GM12878 (cell line): Measurements from ENCODE around the gene RSPH1. TPM values are rescaled to one million over a fixed set of nuclear protein-coding genes. Genes with fewer than 3 reads are reported as not detected.

Experiments used
- BHLHE40 ChIP-seq, 2 experiments: fragments of 450-650 bp in 1 of 2; IDR thresholded peaks; 2 replicates each; pipeline ENCODE4 v1.6.1; 2011 to 2017; ENCODE audit warnings: low read depth in 2 of 2, borderline replicate concordance in 1 of 2, improper control_type of control experiment in 1 of 2, low read length in 1 of 2, mild to moderate bottlenecking in 1 of 2
- BMI1 ChIP-seq: fragments of 450-650 bp; IDR thresholded peaks from 2 replicates; pipeline ENCODE4 v1.6.1; 2016; ENCODE audit warnings: mild to moderate bottlenecking, moderate library complexity, borderline replicate concordance
- E4F1 ChIP-seq: fragments of 450-650 bp; IDR thresholded peaks from 2 replicates; pipeline ENCODE4 v1.6.1; 2018; ENCODE audit warnings: borderline replicate concordance, mild to moderate bottlenecking; ENCODE audit not compliant: partially characterized antibody
- ELK1 ChIP-seq: IDR thresholded peaks from 2 replicates; pipeline ENCODE4 v1.6.1; 2012; ENCODE audit warnings: low read depth, low read length, improper control_type of control experiment
- KDM1A ChIP-seq: fragments of 200-600 bp; sonication (generic); IDR thresholded peaks from 2 replicates; pipeline ENCODE4 v1.6.1; 2016; ENCODE audit warnings: borderline replicate concordance
- POLR2AphosphoS5 ChIP-seq: IDR thresholded peaks from 2 replicates; pipeline ENCODE4 v1.6.1; 2011; ENCODE audit warnings: mild to moderate bottlenecking, low read length, inconsistent platforms
- RCOR1 ChIP-seq: conservative IDR thresholded peaks from 2 replicates; pipeline ENCODE4 v1.6.1; 2012; ENCODE audit warnings: low read depth, low read length, improper control_type of control experiment
- TAF1 ChIP-seq: IDR thresholded peaks from 2 replicates; pipeline ENCODE4 v1.6.1; 2011; ENCODE audit warnings: mild to moderate bottlenecking, low read depth, low read length, borderline replicate concordance
- ZBTB4 ChIP-seq: fragments of 450-650 bp; formaldehyde crosslinking; IDR thresholded peaks from 2 replicates; pipeline ENCODE4 v1.4.0; 2022; ENCODE audit warnings: mild to moderate bottlenecking, moderate library complexity
- polyA plus RNA-seq, 11 experiments: library from polyadenylated mRNA; depleted of rRNA in 4 of 11; unstranded in 6 of 11; stranded (reverse) in 5 of 11; fragments of >200 nt; fragmentation: Nextera tagmentation in 4 of 11; fragmentation: Illumina TruSeq in 1 of 11; extraction: Ambion mirVana in 4 of 11; extraction: Trizol in 1 of 11; gene quantifications; 1 replicate in 1 of 11; 2 replicates in 10 of 11; pipeline versions ENCODE4 v1.2.1 to v1.2.3, GENCODE V29; 2011 to 2016; ENCODE audit warnings: inconsistent platforms in 2 of 11, missing spikeins in 2 of 11, low read depth in 1 of 11
- total RNA-seq, 4 experiments: library from RNA; depleted of rRNA in 3 of 4; stranded (reverse); fragments of >200 nt in 3 of 4; fragmentation: Illumina TruSeq in 1 of 4; extraction: Trizol in 1 of 4; gene quantifications; 2 replicates each; pipeline versions ENCODE4 v1.2.1 to v1.2.3, GENCODE V29; 2013 to 2021
- TF ChIP-seq, protein P1 (sequence below): IDR thresholded peaks from 2 replicates; pipeline ENCODE4 v1.6.1; 2012; ENCODE audit warnings: improper control_type of control experiment, low read depth, low read length; ENCODE audit not compliant: insufficient replicate concordance
- TF ChIP-seq, protein P2 (sequence below): fragments of 450-650 bp; IDR thresholded peaks from 2 replicates; pipeline ENCODE4 v1.6.1; 2017; ENCODE audit warnings: antibody characterized with exemption, mild to moderate bottlenecking, moderate library complexity

RSPH1 gene
- total and polyA plus RNA-seq, 10 of the 15 experiments (the other 5 are each of a cell fraction or from before 2014, with no cell fraction given) = 0.11 to 1.4 (median 0.38) TPM

DNA sequence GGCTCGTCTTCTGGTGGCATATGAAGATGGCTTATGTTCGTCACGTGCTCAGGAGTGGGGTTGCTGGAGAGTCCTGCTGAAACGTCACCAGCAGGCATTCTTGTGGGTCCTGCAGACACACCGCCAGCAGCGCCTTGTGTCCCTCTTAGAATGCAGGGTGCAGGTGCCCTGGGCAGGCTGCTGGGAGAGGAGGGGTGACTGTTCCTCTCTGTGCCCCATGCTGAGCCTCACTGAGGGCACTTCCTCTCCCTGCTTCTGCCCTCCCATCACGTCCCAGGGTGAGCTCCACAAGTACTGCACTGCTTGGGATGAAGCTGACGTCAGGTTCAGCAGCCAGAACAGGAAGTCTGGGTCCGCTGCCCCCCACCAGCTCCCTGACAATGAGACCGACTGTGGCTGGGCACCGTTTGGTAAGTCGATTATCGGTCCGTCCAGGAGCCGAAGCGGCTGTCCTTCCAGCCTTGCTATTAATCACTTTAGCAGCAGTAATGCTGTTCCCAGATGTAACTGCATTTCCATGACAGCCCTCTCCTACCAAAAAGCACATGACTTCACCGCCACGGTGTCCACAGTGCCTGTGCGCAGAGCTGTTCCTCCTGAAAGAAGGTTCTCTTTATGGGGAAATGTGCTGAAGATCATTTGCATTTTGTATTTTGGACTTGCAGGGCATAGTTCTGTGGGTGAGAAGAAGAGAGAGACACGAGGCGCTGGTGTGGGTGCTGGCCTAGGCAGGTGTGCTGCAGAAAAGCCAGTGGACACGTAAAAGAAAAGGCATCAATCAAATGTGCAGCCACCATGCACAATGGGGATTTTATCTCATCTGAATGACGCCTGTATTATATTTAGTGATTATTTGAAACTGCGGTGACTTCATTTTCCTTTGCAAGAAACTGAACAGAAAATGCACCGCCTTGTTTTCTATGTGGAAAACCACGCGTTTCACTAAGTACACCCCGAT lies 38.7 kb upstream of the RSPH1 start (continued):
- no peak for TF ChIP-seq ZBTB4 (CRISPR knock-in tag)
- TF ChIP-seq KDM1A = no peak
- TF ChIP-seq ELK1 = no peak
- peak; percentile 88 to 95 for TF ChIP-seq BHLHE40 (IDR thresholded peaks at IDR 0.05; ENCODE audit: borderline replicate concordance in 1 of 2, low read depth in 2 of 2, low read length in 1 of 2)
- no peak for TF ChIP-seq TAF1
- TF ChIP-seq, protein P1, sequence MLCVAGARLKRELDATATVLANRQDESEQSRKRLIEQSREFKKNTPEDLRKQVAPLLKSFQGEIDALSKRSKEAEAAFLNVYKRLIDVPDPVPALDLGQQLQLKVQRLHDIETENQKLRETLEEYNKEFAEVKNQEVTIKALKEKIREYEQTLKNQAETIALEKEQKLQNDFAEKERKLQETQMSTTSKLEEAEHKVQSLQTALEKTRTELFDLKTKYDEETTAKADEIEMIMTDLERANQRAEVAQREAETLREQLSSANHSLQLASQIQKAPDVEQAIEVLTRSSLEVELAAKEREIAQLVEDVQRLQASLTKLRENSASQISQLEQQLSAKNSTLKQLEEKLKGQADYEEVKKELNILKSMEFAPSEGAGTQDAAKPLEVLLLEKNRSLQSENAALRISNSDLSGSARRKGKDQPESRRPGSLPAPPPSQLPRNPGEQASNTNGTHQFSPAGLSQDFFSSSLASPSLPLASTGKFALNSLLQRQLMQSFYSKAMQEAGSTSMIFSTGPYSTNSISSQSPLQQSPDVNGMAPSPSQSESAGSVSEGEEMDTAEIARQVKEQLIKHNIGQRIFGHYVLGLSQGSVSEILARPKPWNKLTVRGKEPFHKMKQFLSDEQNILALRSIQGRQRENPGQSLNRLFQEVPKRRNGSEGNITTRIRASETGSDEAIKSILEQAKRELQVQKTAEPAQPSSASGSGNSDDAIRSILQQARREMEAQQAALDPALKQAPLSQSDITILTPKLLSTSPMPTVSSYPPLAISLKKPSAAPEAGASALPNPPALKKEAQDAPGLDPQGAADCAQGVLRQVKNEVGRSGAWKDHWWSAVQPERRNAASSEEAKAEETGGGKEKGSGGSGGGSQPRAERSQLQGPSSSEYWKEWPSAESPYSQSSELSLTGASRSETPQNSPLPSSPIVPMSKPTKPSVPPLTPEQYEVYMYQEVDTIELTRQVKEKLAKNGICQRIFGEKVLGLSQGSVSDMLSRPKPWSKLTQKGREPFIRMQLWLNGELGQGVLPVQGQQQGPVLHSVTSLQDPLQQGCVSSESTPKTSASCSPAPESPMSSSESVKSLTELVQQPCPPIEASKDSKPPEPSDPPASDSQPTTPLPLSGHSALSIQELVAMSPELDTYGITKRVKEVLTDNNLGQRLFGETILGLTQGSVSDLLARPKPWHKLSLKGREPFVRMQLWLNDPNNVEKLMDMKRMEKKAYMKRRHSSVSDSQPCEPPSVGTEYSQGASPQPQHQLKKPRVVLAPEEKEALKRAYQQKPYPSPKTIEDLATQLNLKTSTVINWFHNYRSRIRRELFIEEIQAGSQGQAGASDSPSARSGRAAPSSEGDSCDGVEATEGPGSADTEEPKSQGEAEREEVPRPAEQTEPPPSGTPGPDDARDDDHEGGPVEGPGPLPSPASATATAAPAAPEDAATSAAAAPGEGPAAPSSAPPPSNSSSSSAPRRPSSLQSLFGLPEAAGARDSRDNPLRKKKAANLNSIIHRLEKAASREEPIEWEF = peak; percentile 73
- peak; percentile 41; the same call in 1 of the 2 replicates for TF ChIP-seq POLR2AphosphoS5
- 0 out of 2 replicates have a peak, but pooled peaks have one; percentile 51 for TF ChIP-seq RCOR1
- TF ChIP-seq, protein P2, sequence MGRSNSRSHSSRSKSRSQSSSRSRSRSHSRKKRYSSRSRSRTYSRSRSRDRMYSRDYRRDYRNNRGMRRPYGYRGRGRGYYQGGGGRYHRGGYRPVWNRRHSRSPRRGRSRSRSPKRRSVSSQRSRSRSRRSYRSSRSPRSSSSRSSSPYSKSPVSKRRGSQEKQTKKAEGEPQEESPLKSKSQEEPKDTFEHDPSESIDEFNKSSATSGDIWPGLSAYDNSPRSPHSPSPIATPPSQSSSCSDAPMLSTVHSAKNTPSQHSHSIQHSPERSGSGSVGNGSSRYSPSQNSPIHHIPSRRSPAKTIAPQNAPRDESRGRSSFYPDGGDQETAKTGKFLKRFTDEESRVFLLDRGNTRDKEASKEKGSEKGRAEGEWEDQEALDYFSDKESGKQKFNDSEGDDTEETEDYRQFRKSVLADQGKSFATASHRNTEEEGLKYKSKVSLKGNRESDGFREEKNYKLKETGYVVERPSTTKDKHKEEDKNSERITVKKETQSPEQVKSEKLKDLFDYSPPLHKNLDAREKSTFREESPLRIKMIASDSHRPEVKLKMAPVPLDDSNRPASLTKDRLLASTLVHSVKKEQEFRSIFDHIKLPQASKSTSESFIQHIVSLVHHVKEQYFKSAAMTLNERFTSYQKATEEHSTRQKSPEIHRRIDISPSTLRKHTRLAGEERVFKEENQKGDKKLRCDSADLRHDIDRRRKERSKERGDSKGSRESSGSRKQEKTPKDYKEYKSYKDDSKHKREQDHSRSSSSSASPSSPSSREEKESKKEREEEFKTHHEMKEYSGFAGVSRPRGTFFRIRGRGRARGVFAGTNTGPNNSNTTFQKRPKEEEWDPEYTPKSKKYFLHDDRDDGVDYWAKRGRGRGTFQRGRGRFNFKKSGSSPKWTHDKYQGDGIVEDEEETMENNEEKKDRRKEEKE = no peak
- TF ChIP-seq BMI1 = peak; percentile 69; the same call in 1 of the 2 replicates
- TF ChIP-seq E4F1 = no peak
